ENCODE results near the gene ALPK3.

GRCh38 chr15:84891339-84891738, 74.2 kb downstream of the ALPK3 start:
- TF ChIP-seq RBBP5 (conservative IDR thresholded peaks at IDR 0.05), result no peak
- TF ChIP-seq KDM1A (IDR thresholded peaks at IDR 0.05; ENCODE audit: borderline replicate concordance), result no peak
- no peak for TF ChIP-seq SP1 (IDR thresholded peaks at IDR 0.05; ENCODE audit: low read depth, low read length)
- TF ChIP-seq, protein P1, sequence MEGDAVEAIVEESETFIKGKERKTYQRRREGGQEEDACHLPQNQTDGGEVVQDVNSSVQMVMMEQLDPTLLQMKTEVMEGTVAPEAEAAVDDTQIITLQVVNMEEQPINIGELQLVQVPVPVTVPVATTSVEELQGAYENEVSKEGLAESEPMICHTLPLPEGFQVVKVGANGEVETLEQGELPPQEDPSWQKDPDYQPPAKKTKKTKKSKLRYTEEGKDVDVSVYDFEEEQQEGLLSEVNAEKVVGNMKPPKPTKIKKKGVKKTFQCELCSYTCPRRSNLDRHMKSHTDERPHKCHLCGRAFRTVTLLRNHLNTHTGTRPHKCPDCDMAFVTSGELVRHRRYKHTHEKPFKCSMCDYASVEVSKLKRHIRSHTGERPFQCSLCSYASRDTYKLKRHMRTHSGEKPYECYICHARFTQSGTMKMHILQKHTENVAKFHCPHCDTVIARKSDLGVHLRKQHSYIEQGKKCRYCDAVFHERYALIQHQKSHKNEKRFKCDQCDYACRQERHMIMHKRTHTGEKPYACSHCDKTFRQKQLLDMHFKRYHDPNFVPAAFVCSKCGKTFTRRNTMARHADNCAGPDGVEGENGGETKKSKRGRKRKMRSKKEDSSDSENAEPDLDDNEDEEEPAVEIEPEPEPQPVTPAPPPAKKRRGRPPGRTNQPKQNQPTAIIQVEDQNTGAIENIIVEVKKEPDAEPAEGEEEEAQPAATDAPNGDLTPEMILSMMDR (IDR thresholded peaks at IDR 0.05 in 2 of 3, conservative IDR thresholded peaks at IDR 0.05 in 1 of 3; ENCODE audit: control insufficient read depth in 2 of 3, extremely low read depth in 1 of 3, insufficient read depth in 1 of 3, low read depth in 3 of 3, low read length in 3 of 3), result no peak
- no peak for TF ChIP-seq TARDBP (IDR thresholded peaks at IDR 0.05; ENCODE audit: borderline replicate concordance)
- TF ChIP-seq SMC3 (IDR thresholded peaks at IDR 0.05; ENCODE audit: borderline replicate concordance, low read length), result no peak
- no peak for TF ChIP-seq SIN3A (IDR thresholded peaks at IDR 0.05; ENCODE audit: low read depth, low read length)
- no peak for TF ChIP-seq BHLHE40 (IDR thresholded peaks at IDR 0.05; ENCODE audit: borderline replicate concordance in 1 of 2, low read depth in 2 of 2, low read length in 1 of 2)
- no peak for TF ChIP-seq IKZF2 (IDR thresholded peaks at IDR 0.05)
- no peak for TF ChIP-seq NR2C2 (IDR thresholded peaks at IDR 0.05; ENCODE audit: borderline replicate concordance, control insufficient read depth, insufficient read length, low read depth)
- TF ChIP-seq NRF1 (conservative IDR thresholded peaks at IDR 0.05; ENCODE audit: low read depth, low read length), result no peak
- no peak for TF ChIP-seq ZNF274 (IDR thresholded peaks at IDR 0.05; ENCODE audit: insufficient read depth, insufficient read length)
- no peak for TF ChIP-seq MXI1 (IDR thresholded peaks at IDR 0.05; ENCODE audit: low read depth, low read length)
- TF ChIP-seq NFIC (IDR thresholded peaks at IDR 0.05; ENCODE audit: low read depth, low read length), result no peak

Data from GM12878 (cell line).